Measurements from ENCODE around the gene CLUH.

CLUH gene

GRCh38 chr17:2736956-2737355 lies 25.4 kb upstream of the CLUH start:
- no peaks in the 10 kb centered on the region for H3K36me3 ChIP-seq (ENCODE audit: control insufficient read depth in 1 of 2, insufficient read depth in 2 of 2, low read length in 2 of 2)
- no peaks in the 10 kb centered on the region for H3K9me3 ChIP-seq (ENCODE audit: control insufficient read depth in 1 of 2, low read length in 2 of 2)
- no peaks in the 10 kb centered on the region for H3K4me1 ChIP-seq (ENCODE audit: control insufficient read depth in 1 of 2, insufficient read depth in 2 of 2, low read length in 2 of 2)
- no peak overlapping the region for H3K27ac ChIP-seq (ENCODE audit: low read depth, low read length)
- no peaks in the 10 kb centered on the region for H3K27me3 ChIP-seq (ENCODE audit: control insufficient read depth in 1 of 2, insufficient read depth in 2 of 2, low read length in 2 of 2)
- H3K4me3 ChIP-seq (ENCODE audit: low read depth in 1 of 2, low read length in 2 of 2): no peak overlapping the region
- H3K9ac ChIP-seq (ENCODE audit: low read depth in 1 of 2, low read length in 2 of 2): no peak overlapping the region

- no peaks in the 10 kb centered on the region for H3K36me3 ChIP-seq (ENCODE audit: control insufficient read depth in 1 of 2, insufficient read depth in 2 of 2, low read length in 2 of 2)
- no peaks in the 10 kb centered on the region for H3K4me1 ChIP-seq (ENCODE audit: control insufficient read depth in 1 of 2, insufficient read depth in 2 of 2, low read length in 2 of 2)
- H3K27me3 ChIP-seq (ENCODE audit: control insufficient read depth in 1 of 2, insufficient read depth in 2 of 2, low read length in 2 of 2): no peaks in the 10 kb centered on the region
- H3K9me3 ChIP-seq (ENCODE audit: control insufficient read depth in 1 of 2, low read length in 2 of 2): no peaks in the 10 kb centered on the region
- no peak overlapping the region for H3K27ac ChIP-seq (ENCODE audit: low read depth, low read length)
- no peak overlapping the region for H3K9ac ChIP-seq (ENCODE audit: low read depth in 1 of 2, low read length in 2 of 2)
- no peak overlapping the region for H3K4me3 ChIP-seq (ENCODE audit: low read depth in 1 of 2, low read length in 2 of 2)
Measured at GRCh38 chr17:2735896-2736295, 24.3 kb upstream of the CLUH start.

- Histone ChIP-seq H3K27me3 (ENCODE audit: control insufficient read depth in 1 of 2, insufficient read depth in 2 of 2, low read length in 2 of 2) (no peaks in the 10 kb centered on the region), H3K4me1 (ENCODE audit: control insufficient read depth in 1 of 2, insufficient read depth in 2 of 2, low read length in 2 of 2) (no peaks in the 10 kb centered on the region), H3K9ac (ENCODE audit: low read depth in 1 of 2, low read length in 2 of 2) (no peak overlapping the region), H3K9me3 (ENCODE audit: control insufficient read depth in 1 of 2, low read length in 2 of 2) (no peaks in the 10 kb centered on the region), H3K27ac (ENCODE audit: low read depth, low read length) (no peak overlapping the region), H3K4me3 (ENCODE audit: low read depth in 1 of 2, low read length in 2 of 2) (no peak overlapping the region), H3K36me3 (ENCODE audit: control insufficient read depth in 1 of 2, insufficient read depth in 2 of 2, low read length in 2 of 2) (no peaks in the 10 kb centered on the region)
Measured at GRCh38 chr17:2734939-2735338, 23.4 kb upstream of the CLUH start.

- Histone ChIP-seq H3K4me3 (ENCODE audit: low read depth in 1 of 2, low read length in 2 of 2) (no peak overlapping the region), H3K27me3 (ENCODE audit: control insufficient read depth in 1 of 2, insufficient read depth in 2 of 2, low read length in 2 of 2) (peaks cover 0 to 3% of the 10 kb centered on the region in 2 donors), H3K27ac (ENCODE audit: low read depth, low read length) (no peak overlapping the region), H3K4me1 (ENCODE audit: control insufficient read depth in 1 of 2, insufficient read depth in 2 of 2, low read length in 2 of 2) (no peaks in the 10 kb centered on the region), H3K9ac (ENCODE audit: low read depth in 1 of 2, low read length in 2 of 2) (no peak overlapping the region), H3K9me3 (ENCODE audit: control insufficient read depth in 1 of 2, low read length in 2 of 2) (no peaks in the 10 kb centered on the region), H3K36me3 (ENCODE audit: control insufficient read depth in 1 of 2, insufficient read depth in 2 of 2, low read length in 2 of 2) (no peaks in the 10 kb centered on the region)
Measured at GRCh38 chr17:2731807-2732206, 20.2 kb upstream of the CLUH start.

- Histone ChIP-seq H3K4me3 (ENCODE audit: low read depth in 1 of 2, low read length in 2 of 2) (no peak overlapping the region), H3K4me1 (ENCODE audit: control insufficient read depth in 1 of 2, insufficient read depth in 2 of 2, low read length in 2 of 2) (no peaks in the 10 kb centered on the region), H3K27me3 (ENCODE audit: control insufficient read depth in 1 of 2, insufficient read depth in 2 of 2, low read length in 2 of 2) (peaks cover 0 to 3% of the 10 kb centered on the region in 2 donors), H3K9ac (ENCODE audit: low read depth in 1 of 2, low read length in 2 of 2) (no peak overlapping the region), H3K27ac (ENCODE audit: low read depth, low read length) (no peak overlapping the region), H3K9me3 (ENCODE audit: control insufficient read depth in 1 of 2, low read length in 2 of 2) (no peaks in the 10 kb centered on the region), H3K36me3 (ENCODE audit: control insufficient read depth in 1 of 2, insufficient read depth in 2 of 2, low read length in 2 of 2) (no peaks in the 10 kb centered on the region)
Measured at GRCh38 chr17:2730764-2731353, 19.3 kb upstream of the CLUH start.

- H3K4me1 ChIP-seq (ENCODE audit: control insufficient read depth in 1 of 2, insufficient read depth in 2 of 2, low read length in 2 of 2): no peaks in the 10 kb centered on the region
- H3K27ac ChIP-seq (ENCODE audit: low read depth, low read length): no peak overlapping the region
- no peak overlapping the region for H3K9ac ChIP-seq (ENCODE audit: low read depth in 1 of 2, low read length in 2 of 2)
- H3K4me3 ChIP-seq (ENCODE audit: low read depth in 1 of 2, low read length in 2 of 2): peak overlapping the region in 1 of 2 donors; percentile 28
- no peaks in the 10 kb centered on the region for H3K36me3 ChIP-seq (ENCODE audit: control insufficient read depth in 1 of 2, insufficient read depth in 2 of 2, low read length in 2 of 2)
- H3K27me3 ChIP-seq (ENCODE audit: control insufficient read depth in 1 of 2, insufficient read depth in 2 of 2, low read length in 2 of 2): peaks cover 6% of the 10 kb centered on the region in 2 donors
- H3K9me3 ChIP-seq (ENCODE audit: control insufficient read depth in 1 of 2, low read length in 2 of 2): no peaks in the 10 kb centered on the region
Measured at GRCh38 chr17:2724784-2725164, 13.2 kb upstream of the CLUH start.

GRCh38 chr17:2723997-2724783 lies 12.6 kb upstream of the CLUH start:
- Histone ChIP-seq H3K27me3 (ENCODE audit: control insufficient read depth in 1 of 2, insufficient read depth in 2 of 2, low read length in 2 of 2) (peaks cover 6% of the 10 kb centered on the region in 2 donors), H3K27ac (ENCODE audit: low read depth, low read length) (no peak overlapping the region), H3K4me1 (ENCODE audit: control insufficient read depth in 1 of 2, insufficient read depth in 2 of 2, low read length in 2 of 2) (no peaks in the 10 kb centered on the region), H3K4me3 (ENCODE audit: low read depth in 1 of 2, low read length in 2 of 2) (peak overlapping the region in 1 of 2 donors; percentile 28), H3K36me3 (ENCODE audit: control insufficient read depth in 1 of 2, insufficient read depth in 2 of 2, low read length in 2 of 2) (no peaks in the 10 kb centered on the region), H3K9ac (ENCODE audit: low read depth in 1 of 2, low read length in 2 of 2) (no peak overlapping the region), H3K9me3 (ENCODE audit: control insufficient read depth in 1 of 2, low read length in 2 of 2) (no peaks in the 10 kb centered on the region)

- Histone ChIP-seq H3K27ac (ENCODE audit: low read depth, low read length) (no peak overlapping the region), H3K9me3 (ENCODE audit: control insufficient read depth in 1 of 2, low read length in 2 of 2) (no peaks in the 10 kb centered on the region), H3K36me3 (ENCODE audit: control insufficient read depth in 1 of 2, insufficient read depth in 2 of 2, low read length in 2 of 2) (no peaks in the 10 kb centered on the region), H3K9ac (ENCODE audit: low read depth in 1 of 2, low read length in 2 of 2) (no peak overlapping the region), H3K4me3 (ENCODE audit: low read depth in 1 of 2, low read length in 2 of 2) (no peak overlapping the region), H3K4me1 (ENCODE audit: control insufficient read depth in 1 of 2, insufficient read depth in 2 of 2, low read length in 2 of 2) (no peaks in the 10 kb centered on the region), H3K27me3 (ENCODE audit: control insufficient read depth in 1 of 2, insufficient read depth in 2 of 2, low read length in 2 of 2) (peaks cover 6% of the 10 kb centered on the region in 2 donors)
Measured at GRCh38 chr17:2723505-2723996, 12.0 kb upstream of the CLUH start.

- Histone ChIP-seq H3K27ac (ENCODE audit: low read depth, low read length) (no peak overlapping the region), H3K36me3 (ENCODE audit: control insufficient read depth in 1 of 2, insufficient read depth in 2 of 2, low read length in 2 of 2) (no peaks in the 10 kb centered on the region), H3K9ac (ENCODE audit: low read depth in 1 of 2, low read length in 2 of 2) (no peak overlapping the region), H3K4me1 (ENCODE audit: control insufficient read depth in 1 of 2, insufficient read depth in 2 of 2, low read length in 2 of 2) (no peaks in the 10 kb centered on the region), H3K4me3 (ENCODE audit: low read depth in 1 of 2, low read length in 2 of 2) (no peak overlapping the region), H3K9me3 (ENCODE audit: control insufficient read depth in 1 of 2, low read length in 2 of 2) (no peaks in the 10 kb centered on the region), H3K27me3 (ENCODE audit: control insufficient read depth in 1 of 2, insufficient read depth in 2 of 2, low read length in 2 of 2) (peaks cover 6% of the 10 kb centered on the region in 2 donors)
Measured at GRCh38 chr17:2722611-2723010, 11.0 kb upstream of the CLUH start.

- Histone ChIP-seq H3K36me3 (ENCODE audit: control insufficient read depth in 1 of 2, insufficient read depth in 2 of 2, low read length in 2 of 2) (no peaks in the 10 kb centered on the region), H3K27me3 (ENCODE audit: control insufficient read depth in 1 of 2, insufficient read depth in 2 of 2, low read length in 2 of 2) (peaks cover 3 to 6% of the 10 kb centered on the region in 2 donors), H3K9me3 (ENCODE audit: control insufficient read depth in 1 of 2, low read length in 2 of 2) (no peaks in the 10 kb centered on the region), H3K4me3 (ENCODE audit: low read depth in 1 of 2, low read length in 2 of 2) (no peak overlapping the region), H3K9ac (ENCODE audit: low read depth in 1 of 2, low read length in 2 of 2) (no peak overlapping the region), H3K27ac (ENCODE audit: low read depth, low read length) (no peak overlapping the region), H3K4me1 (ENCODE audit: control insufficient read depth in 1 of 2, insufficient read depth in 2 of 2, low read length in 2 of 2) (no peaks in the 10 kb centered on the region)
Measured at GRCh38 chr17:2721603-2722002, 10.0 kb upstream of the CLUH start.
